GM18511 (cell line): Measurements from ENCODE around the gene TOPBP1.
A peak's percentile ranks its signal among the peaks of the same experiment; 100 is the strongest.
"Not testable (repeated sequence)": the region's sequence is repeated elsewhere in the genome, so short reads cannot be mapped to it uniquely, and the experiment has no call there.

Source experiments
- ATAC-seq: cut with Tn5 transposase; IDR thresholded peaks from one replicate; pipeline ENCODE4 v1.9.1; 2021; ENCODE audit warnings: mild to moderate bottlenecking, moderate library complexity; ENCODE audit not compliant: unreplicated experiment

The TOPBP1 gene

GRCh38 chr3:133675631-133676335 lies 14.0 kb upstream of the TOPBP1 start:
- ATAC-seq: peak; percentile 66

- ATAC-seq: no peak
Measured at GRCh38 chr3:133674290-133674919, 12.7 kb upstream of the TOPBP1 start.

- ATAC-seq: no peak
Measured at GRCh38 chr3:133673746-133674145, 12.0 kb upstream of the TOPBP1 start.

GRCh38 chr3:133672461-133672860 lies 10.7 kb upstream of the TOPBP1 start:
- ATAC-seq: no peak

- ATAC-seq: no peak
Measured at GRCh38 chr3:133670525-133670995, 8.8 kb upstream of the TOPBP1 start.

GRCh38 chr3:133669949-133670524 lies 8.3 kb upstream of the TOPBP1 start:
- ATAC-seq: no peak

- no peak for ATAC-seq
Measured at GRCh38 chr3:133667118-133667517, 5.4 kb upstream of the TOPBP1 start.

- not testable (repeated sequence) for ATAC-seq
Measured at GRCh38 chr3:133665188-133665587, 3.4 kb upstream of the TOPBP1 start.

- peak; percentile 50 for ATAC-seq
Measured at GRCh38 chr3:133663569-133664313, 2.0 kb upstream of the TOPBP1 start.

GRCh38 chr3:133662278-133662651 lies 524 bp upstream of the TOPBP1 start:
- ATAC-seq: peak; percentile 59

GRCh38 chr3:133659806-133660205 lies 1.9 kb downstream of the TOPBP1 start:
- no peak for ATAC-seq

GRCh38 chr3:133655731-133656515 lies 5.8 kb downstream of the TOPBP1 start:
- ATAC-seq: no peak

- no peak for ATAC-seq
Measured at GRCh38 chr3:133649486-133650068, 12.2 kb downstream of the TOPBP1 start.

GRCh38 chr3:133644768-133645167 lies 17.0 kb downstream of the TOPBP1 start:
- no peak for ATAC-seq

- ATAC-seq: no peak
Measured at GRCh38 chr3:133643611-133644010, 18.1 kb downstream of the TOPBP1 start.

- ATAC-seq: no peak
Measured at GRCh38 chr3:133641254-133641653, 20.5 kb downstream of the TOPBP1 start.

GRCh38 chr3:133633439-133633838 lies 28.3 kb downstream of the TOPBP1 start:
- ATAC-seq: no peak

- ATAC-seq: no peak
Measured at GRCh38 chr3:133629146-133629545, 32.6 kb downstream of the TOPBP1 start.

GRCh38 chr3:133627789-133628188 lies 34.0 kb downstream of the TOPBP1 start:
- no peak for ATAC-seq

GRCh38 chr3:133620066-133620784 lies 41.5 kb downstream of the TOPBP1 start:
- ATAC-seq: peak; percentile 100
